Measurements from ENCODE around the gene CISH. TPM values are rescaled to one million over a fixed set of nuclear protein-coding genes. Genes with fewer than 3 reads are reported as not detected.

Gene CISH
- total and polyA plus RNA-seq, 4 donors, result 1.1 to 3.2 (median 2.4) TPM

Other genes with a start within 250 kb of the CISH start
- 10 to 100 TPM; 11.6 to 27.0 TPM for gene CACNA2D2, start 108.1 kb downstream of the CISH start, total RNA-seq
- 10 to 100 TPM; 49.6 to 59.2 TPM for gene CACNA2D2, start 108.1 kb downstream of the CISH start, polyA plus RNA-seq (ENCODE audit: insufficient read length in 2 of 2)
- gene C3orf18, start 44.0 kb downstream of the CISH start, total RNA-seq, result 10 to 100 TPM; 22.6 to 28.8 TPM
- 10 to 100 TPM; 32.2 to 43.6 TPM for gene C3orf18, start 44.0 kb downstream of the CISH start, polyA plus RNA-seq (ENCODE audit: insufficient read length in 2 of 2)
- 10 to 100 TPM in 1 of 2 donors, 1 to 10 TPM in 1; 4.3 to 23.7 TPM for gene HEMK1, start 42.3 kb downstream of the CISH start, total RNA-seq
- 10 to 100 TPM; 16.9 to 18.6 TPM for gene HEMK1, start 42.3 kb downstream of the CISH start, polyA plus RNA-seq (ENCODE audit: insufficient read length in 2 of 2)
- 10 to 100 TPM; 12.4 to 24.4 TPM for gene MAPKAPK3, start 5.4 kb upstream of the CISH start, total RNA-seq
- 10 to 100 TPM; 18.0 to 19.9 TPM for gene MAPKAPK3, start 5.4 kb upstream of the CISH start, polyA plus RNA-seq (ENCODE audit: insufficient read length in 2 of 2)
- 10 to 100 TPM; 11.0 to 31.5 TPM for gene DOCK3, start 63.2 kb upstream of the CISH start, total RNA-seq
- 10 to 100 TPM; 34.5 to 35.7 TPM for gene DOCK3, start 63.2 kb upstream of the CISH start, polyA plus RNA-seq (ENCODE audit: insufficient read length in 2 of 2)